PC-9 (cell line): ENCODE results near the gene USP53.

Experiments used
- CTCF ChIP-seq: fragments of 200-600 bp; sonication (generic); conservative IDR thresholded peaks from 2 replicates; pipeline ENCODE4 v1.6.1; 2017; ENCODE audit warnings: mixed run types, antibody characterized with exemption, mild to moderate bottlenecking, moderate library complexity
- EZH2 ChIP-seq: fragments of 200-600 bp; sonication (generic); IDR thresholded peaks from 2 replicates; pipeline ENCODE4 v1.8.0; 2017; ENCODE audit warnings: antibody characterized with exemption, low read depth

DNA sequence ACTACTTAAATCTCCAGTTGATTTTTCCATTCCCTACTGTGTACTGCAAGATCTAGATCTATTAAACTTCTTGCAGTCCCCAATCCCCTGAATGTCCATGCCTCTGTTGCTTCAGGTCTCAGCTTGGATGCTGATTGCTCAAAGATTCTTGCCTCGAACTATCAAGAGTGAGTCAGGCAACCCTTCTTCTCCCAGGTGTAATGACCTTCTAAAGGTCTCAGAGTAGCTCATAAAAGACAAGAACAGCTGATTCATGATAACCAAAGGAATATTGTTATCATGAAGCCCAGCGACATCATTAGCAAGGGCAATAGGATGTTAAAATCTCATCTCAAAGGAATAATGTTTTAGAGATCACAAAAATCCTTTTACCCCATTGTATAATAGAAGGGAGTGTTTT, 116.2 kb downstream of the USP53 start:
- TF ChIP-seq CTCF (no peak), EZH2 (no peak)
